ENCODE results near the gene RAB36.

The RAB36 gene

GRCh38 chr22:23108249-23109078, 36.8 kb upstream of the RAB36 start:
- DNase-seq: no peak

GRCh38 chr22:23109079-23109347, 36.3 kb upstream of the RAB36 start:
- no peak for DNase-seq

GRCh38 chr22:23109441-23109978, 35.8 kb upstream of the RAB36 start:
- DNase-seq: no peak

- DNase-seq: no peak
Measured at GRCh38 chr22:23110190-23110921, 34.9 kb upstream of the RAB36 start.

GRCh38 chr22:23110922-23111527, 34.3 kb upstream of the RAB36 start:
- no peak for DNase-seq

- no peak for DNase-seq
Measured at GRCh38 chr22:23112472-23113012, 32.7 kb upstream of the RAB36 start.

GRCh38 chr22:23113067-23113846, 32.0 kb upstream of the RAB36 start:
- no peak for DNase-seq

GRCh38 chr22:23113847-23114720, 31.2 kb upstream of the RAB36 start:
- DNase-seq: no peak

- no peak for DNase-seq
Measured at GRCh38 chr22:23114721-23115020, 30.6 kb upstream of the RAB36 start.

- DNase-seq: no peak
Measured at GRCh38 chr22:23115369-23115768, 29.9 kb upstream of the RAB36 start.

GRCh38 chr22:23115825-23116494, 29.3 kb upstream of the RAB36 start:
- DNase-seq: no peak

GRCh38 chr22:23116506-23117263, 28.6 kb upstream of the RAB36 start:
- DNase-seq: no peak

- no peak for DNase-seq
Measured at GRCh38 chr22:23117275-23117674, 28.0 kb upstream of the RAB36 start.

GRCh38 chr22:23117891-23118646, 27.2 kb upstream of the RAB36 start:
- DNase-seq: no peak

GRCh38 chr22:23118647-23119493, 26.4 kb upstream of the RAB36 start:
- DNase-seq: no peak

GRCh38 chr22:23119494-23120414, 25.5 kb upstream of the RAB36 start:
- DNase-seq: no peak

GRCh38 chr22:23120415-23120899, 24.8 kb upstream of the RAB36 start:
- DNase-seq: no peak
